ENCODE measurements around the gene CYP1A2. TPM values are rescaled to one million over a fixed set of nuclear protein-coding genes. Genes with fewer than 3 reads are reported as not detected.

Gene CYP1A2
- total and polyA plus RNA-seq, 2 of the 13 experiments (the other 11 are each of a cell fraction or from before 2014, with no cell fraction given) = 0.07 TPM; not detected in 1

- TF ChIP-seq KDM5B (CRISPR knock-in tag; IDR thresholded peaks at IDR 0.05; ENCODE audit: borderline replicate concordance) (no peak), ZNF567 (CRISPR knock-in tag; IDR thresholded peaks at IDR 0.05; ENCODE audit: borderline replicate concordance) (no peak), PPARG (CRISPR knock-in tag; conservative IDR thresholded peaks at IDR 0.05) (no peak), ZNF275 (CRISPR knock-in tag; IDR thresholded peaks at IDR 0.05; ENCODE audit: borderline replicate concordance) (no peak), MBD4 (IDR thresholded peaks at IDR 0.05; ENCODE audit: borderline replicate concordance, low read length) (no peak), SAFB2 (CRISPR knock-in tag; IDR thresholded peaks at IDR 0.05; ENCODE audit: borderline replicate concordance, low read depth) (no peak), CEBPB (IDR thresholded peaks at IDR 0.05; ENCODE audit: borderline replicate concordance, low read depth, low read length) (no peak), ZFP62 (CRISPR knock-in tag; IDR thresholded peaks at IDR 0.05) (no peak), ZNF547 (CRISPR knock-in tag; IDR thresholded peaks at IDR 0.05) (no peak), HNF4G (IDR thresholded peaks at IDR 0.05; ENCODE audit: borderline replicate concordance, low read depth, low read length) (peak; percentile 29; the same call in 1 of the 2 replicates), HNF4G (CRISPR knock-in tag; IDR thresholded peaks at IDR 0.05; ENCODE audit: borderline replicate concordance, low read depth) (no peak), SNRNP70 (IDR thresholded peaks at IDR 0.05; ENCODE audit: low read depth, low read length) (no peak), ZNF777 (CRISPR knock-in tag; IDR thresholded peaks at IDR 0.05) (no peak), ZKSCAN5 (CRISPR knock-in tag; IDR thresholded peaks at IDR 0.05) (no peak), GMEB2 (CRISPR knock-in tag; IDR thresholded peaks at IDR 0.05; ENCODE audit: low read depth) (no peak), MED1 (CRISPR knock-in tag; IDR thresholded peaks at IDR 0.05) (0 out of 2 replicates have a peak, but pooled peaks have one; percentile 38), ATRX (CRISPR knock-in tag; IDR thresholded peaks at IDR 0.05; ENCODE audit: borderline replicate concordance) (no peak), KLF11 (CRISPR knock-in tag; IDR thresholded peaks at IDR 0.05) (no peak), ZNF180 (CRISPR knock-in tag; IDR thresholded peaks at IDR 0.05; ENCODE audit: borderline replicate concordance, low read depth) (no peak), NFYB (CRISPR knock-in tag; IDR thresholded peaks at IDR 0.05) (no peak)
- TF ChIP-seq, protein P1, sequence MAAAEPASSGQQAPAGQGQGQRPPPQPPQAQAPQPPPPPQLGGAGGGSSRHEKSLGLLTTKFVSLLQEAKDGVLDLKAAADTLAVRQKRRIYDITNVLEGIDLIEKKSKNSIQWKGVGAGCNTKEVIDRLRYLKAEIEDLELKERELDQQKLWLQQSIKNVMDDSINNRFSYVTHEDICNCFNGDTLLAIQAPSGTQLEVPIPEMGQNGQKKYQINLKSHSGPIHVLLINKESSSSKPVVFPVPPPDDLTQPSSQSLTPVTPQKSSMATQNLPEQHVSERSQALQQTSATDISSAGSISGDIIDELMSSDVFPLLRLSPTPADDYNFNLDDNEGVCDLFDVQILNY (CRISPR knock-in tag; conservative IDR thresholded peaks at IDR 0.05) = no peak
- TF ChIP-seq, protein P2, sequence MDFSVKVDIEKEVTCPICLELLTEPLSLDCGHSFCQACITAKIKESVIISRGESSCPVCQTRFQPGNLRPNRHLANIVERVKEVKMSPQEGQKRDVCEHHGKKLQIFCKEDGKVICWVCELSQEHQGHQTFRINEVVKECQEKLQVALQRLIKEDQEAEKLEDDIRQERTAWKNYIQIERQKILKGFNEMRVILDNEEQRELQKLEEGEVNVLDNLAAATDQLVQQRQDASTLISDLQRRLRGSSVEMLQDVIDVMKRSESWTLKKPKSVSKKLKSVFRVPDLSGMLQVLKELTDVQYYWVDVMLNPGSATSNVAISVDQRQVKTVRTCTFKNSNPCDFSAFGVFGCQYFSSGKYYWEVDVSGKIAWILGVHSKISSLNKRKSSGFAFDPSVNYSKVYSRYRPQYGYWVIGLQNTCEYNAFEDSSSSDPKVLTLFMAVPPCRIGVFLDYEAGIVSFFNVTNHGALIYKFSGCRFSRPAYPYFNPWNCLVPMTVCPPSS (IDR thresholded peaks at IDR 0.05) = no peak
- TF ChIP-seq, protein P3, sequence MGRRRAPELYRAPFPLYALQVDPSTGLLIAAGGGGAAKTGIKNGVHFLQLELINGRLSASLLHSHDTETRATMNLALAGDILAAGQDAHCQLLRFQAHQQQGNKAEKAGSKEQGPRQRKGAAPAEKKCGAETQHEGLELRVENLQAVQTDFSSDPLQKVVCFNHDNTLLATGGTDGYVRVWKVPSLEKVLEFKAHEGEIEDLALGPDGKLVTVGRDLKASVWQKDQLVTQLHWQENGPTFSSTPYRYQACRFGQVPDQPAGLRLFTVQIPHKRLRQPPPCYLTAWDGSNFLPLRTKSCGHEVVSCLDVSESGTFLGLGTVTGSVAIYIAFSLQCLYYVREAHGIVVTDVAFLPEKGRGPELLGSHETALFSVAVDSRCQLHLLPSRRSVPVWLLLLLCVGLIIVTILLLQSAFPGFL (CRISPR knock-in tag; IDR thresholded peaks at IDR 0.05) = no peak
- TF ChIP-seq, protein P4, sequence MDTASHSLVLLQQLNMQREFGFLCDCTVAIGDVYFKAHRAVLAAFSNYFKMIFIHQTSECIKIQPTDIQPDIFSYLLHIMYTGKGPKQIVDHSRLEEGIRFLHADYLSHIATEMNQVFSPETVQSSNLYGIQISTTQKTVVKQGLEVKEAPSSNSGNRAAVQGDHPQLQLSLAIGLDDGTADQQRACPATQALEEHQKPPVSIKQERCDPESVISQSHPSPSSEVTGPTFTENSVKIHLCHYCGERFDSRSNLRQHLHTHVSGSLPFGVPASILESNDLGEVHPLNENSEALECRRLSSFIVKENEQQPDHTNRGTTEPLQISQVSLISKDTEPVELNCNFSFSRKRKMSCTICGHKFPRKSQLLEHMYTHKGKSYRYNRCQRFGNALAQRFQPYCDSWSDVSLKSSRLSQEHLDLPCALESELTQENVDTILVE (CRISPR knock-in tag; IDR thresholded peaks at IDR 0.05) = peak; percentile 63; the same call in 1 of the 2 replicates
Measured at GRCh38 chr15:74723754-74724334, 24.8 kb upstream of the CYP1A2 start (continued).
